Skeletal muscle tissue (tissue), 5 donors: ENCODE results near the gene ZWILCH. TPM values are rescaled to one million over a fixed set of nuclear protein-coding genes. Genes with fewer than 3 reads are reported as not detected.

ENCODE experiments used
- H3K27ac ChIP-seq: one replicate; pipeline ENCODE4 v1.7.0; 2013; ENCODE audit warnings: mild to moderate bottlenecking, low read depth, low read length, inconsistent platforms
- H3K27me3 ChIP-seq, 3 donors: one replicate each; pipeline ENCODE4 v1.7.0; 2013; ENCODE audit warnings: low read length in 3 of 3; ENCODE audit not compliant: control insufficient read depth in 3 of 3, insufficient read depth in 3 of 3
- H3K36me3 ChIP-seq, 3 donors: one replicate each; pipeline ENCODE4 v1.7.0; 2013; ENCODE audit warnings: low read length in 3 of 3; ENCODE audit not compliant: control insufficient read depth in 3 of 3, insufficient read depth in 3 of 3
- H3K4me1 ChIP-seq, 3 donors: one replicate each; pipeline ENCODE4 v1.7.0; 2013; ENCODE audit warnings: low read length in 3 of 3, mild to moderate bottlenecking in 3 of 3; ENCODE audit not compliant: control insufficient read depth in 3 of 3, insufficient read depth in 3 of 3
- H3K4me3 ChIP-seq, 3 donors: one replicate each; pipeline ENCODE4 v1.7.0; 2013; ENCODE audit warnings: low read length in 3 of 3
- H3K9ac ChIP-seq, 3 donors: one replicate each; pipeline ENCODE4 v1.7.0; 2013; ENCODE audit warnings: low read length in 3 of 3, mild to moderate bottlenecking in 3 of 3, moderate library complexity in 2 of 3, low read depth in 1 of 3
- H3K9me3 ChIP-seq, 3 donors: one replicate each; pipeline ENCODE4 v1.7.0; 2013; ENCODE audit warnings: low read length in 3 of 3; ENCODE audit not compliant: control insufficient read depth in 3 of 3
- small RNA-seq: library from RNA; depleted of rRNA; stranded (forward); fragments of <200 nt; gene quantifications from one replicate; pipeline ENCODE3, GENCODE V24; 2014
- total RNA-seq: library from RNA; depleted of rRNA; stranded (reverse); fragments of >200 nt; gene quantifications from one replicate; pipeline ENCODE4 v1.2.3, GENCODE V29; 2014
- donor health status: Osteomylitis.

Gene ZWILCH
- total RNA-seq, 1 donor from 2014 or later: 14.1 TPM

DNA sequence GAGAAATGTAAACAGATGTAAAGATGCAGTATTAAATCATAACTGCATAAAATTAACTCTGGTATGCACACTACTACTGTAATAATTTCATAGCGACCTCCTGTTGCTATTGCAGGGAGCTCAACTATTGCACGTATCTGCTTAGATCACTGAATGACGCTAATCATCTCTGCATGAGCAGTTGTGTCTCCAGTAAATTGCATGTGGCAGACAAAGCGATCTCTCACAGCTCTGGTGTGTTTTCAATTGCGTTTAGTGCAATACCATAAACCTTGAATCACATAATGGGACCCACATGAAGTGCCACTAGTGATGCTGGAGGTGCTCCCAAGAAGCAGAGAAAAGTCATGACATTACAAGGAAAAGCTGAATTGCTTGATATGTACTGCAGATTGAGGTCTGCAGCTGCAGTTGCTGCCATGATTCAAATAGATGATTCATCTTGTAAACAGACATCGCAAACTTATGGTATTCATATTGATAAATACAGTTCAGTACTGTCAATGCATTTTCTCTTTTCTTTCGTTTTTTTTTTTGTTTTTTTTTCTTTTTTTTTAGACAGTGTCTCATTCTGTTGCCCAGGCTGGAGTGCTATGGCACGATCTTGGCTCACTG is 90.9 kb downstream of the ZWILCH start:
- Histone ChIP-seq H3K9me3 (no peaks in the 10 kb centered on the region), H3K27ac (no peak overlapping the region), H3K36me3 (no peaks in the 10 kb centered on the region), H3K4me1 (no peaks in the 10 kb centered on the region), H3K9ac (no peak overlapping the region), H3K27me3 (peaks cover 0 to 9% (median 9%) of the 10 kb centered on the region in 3 donors), H3K4me3 (no peak overlapping the region)

DNA sequence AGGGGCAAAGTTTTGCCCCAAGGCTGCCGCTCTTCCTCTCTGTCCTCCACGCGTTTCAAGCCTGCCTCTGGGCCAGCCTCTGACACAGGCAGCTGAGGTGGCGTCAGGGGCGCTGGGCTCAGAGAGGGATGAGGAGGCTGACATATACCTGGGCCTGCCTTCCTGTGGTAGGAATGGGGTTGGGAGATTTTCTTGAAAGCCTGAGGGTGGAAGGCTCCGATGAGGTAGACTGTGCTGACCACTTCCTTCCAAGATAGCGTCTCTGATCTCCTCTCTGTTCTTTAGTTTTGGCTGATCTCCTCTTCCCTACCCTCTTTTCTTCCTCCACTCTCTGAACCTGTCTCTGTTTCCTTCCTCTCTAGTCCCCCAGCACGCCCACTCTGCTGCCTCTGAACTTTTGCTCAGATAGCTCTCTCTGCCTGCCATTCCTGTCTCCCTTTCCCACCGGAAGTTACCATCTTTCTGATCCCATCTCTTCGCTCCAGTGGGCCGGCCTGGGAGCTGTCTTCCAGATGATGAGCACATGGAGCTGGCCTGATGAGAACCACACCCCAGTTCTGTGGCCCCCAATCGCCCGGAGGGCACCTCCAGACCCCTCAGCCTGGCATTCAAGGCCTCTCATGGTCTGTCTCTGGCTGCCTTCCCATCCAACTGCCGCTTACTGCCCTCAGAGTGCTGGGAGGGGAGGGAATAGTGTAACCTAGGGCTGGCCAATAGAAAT is 93.1 kb downstream of the ZWILCH start:
- no peak overlapping the region for H3K9ac ChIP-seq
- no peak overlapping the region for H3K27ac ChIP-seq
- H3K4me3 ChIP-seq: no peak overlapping the region
- H3K36me3 ChIP-seq: no peaks in the 10 kb centered on the region
- peaks cover 4 to 18% (median 13%) of the 10 kb centered on the region in 3 donors for H3K27me3 ChIP-seq
- no peaks in the 10 kb centered on the region for H3K4me1 ChIP-seq
- H3K9me3 ChIP-seq: no peaks in the 10 kb centered on the region

Small RNA genes within 50 kb of the gene (small RNA-seq; reads per million reads assigned to genes)
- not detected for gene MIR4512
- gene RF01159: not detected
- not detected for gene SNORD16
- gene SNORD18A: not detected
- gene SNORD18B: not detected
- gene SNORD18C: not detected

Other genes starting within 250 kb of the ZWILCH start
- 28.7 TPM for gene DIS3L, start 211.8 kb upstream of the ZWILCH start, total RNA-seq
- 11.0 TPM for gene TIPIN, start 148.6 kb upstream of the ZWILCH start, total RNA-seq
- gene MAP2K1, start 118.4 kb upstream of the ZWILCH start, total RNA-seq: 38.6 TPM
- 17.2 TPM for gene SNAPC5, start 7.6 kb upstream of the ZWILCH start, total RNA-seq
- 1,702 TPM for gene RPL4, start 471 bp upstream of the ZWILCH start, total RNA-seq
- not detected for gene LCTL, start 60.7 kb downstream of the ZWILCH start, total RNA-seq
- 8.9 TPM for gene SMAD6, start 196.9 kb downstream of the ZWILCH start, total RNA-seq